ENCODE measurements around the gene LCMT1.

The LCMT1 gene

DNA sequence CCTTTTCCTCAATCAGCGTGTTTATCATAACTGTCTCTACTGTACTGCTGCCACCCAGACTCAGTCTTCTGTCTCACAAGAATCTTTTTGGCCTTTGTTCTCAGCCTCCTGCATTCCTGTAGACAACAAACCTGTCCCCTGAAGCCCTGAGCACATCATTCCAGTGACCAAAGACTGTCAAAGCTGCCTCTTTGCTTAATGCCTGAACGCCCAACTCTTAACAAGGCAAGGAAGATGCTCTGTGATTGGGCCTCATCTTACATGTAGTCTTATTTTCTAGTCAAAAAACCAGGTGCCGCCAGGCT lies 75.9 kb downstream of the LCMT1 start:
- Histone ChIP-seq H3K4me3 (replicated peaks; ENCODE audit: insufficient read depth, low read length) (no peak overlapping the region), H3K27me3 (ENCODE audit: insufficient read depth, poor library complexity, severe bottlenecking) (no peaks in the 10 kb centered on the region), H3K27ac (replicated peaks) (no peak overlapping the region)
- DNase-seq (ENCODE audit: low read depth in 1 of 2, low spot score in 1 of 2): no peak
- TF ChIP-seq, protein P1, sequence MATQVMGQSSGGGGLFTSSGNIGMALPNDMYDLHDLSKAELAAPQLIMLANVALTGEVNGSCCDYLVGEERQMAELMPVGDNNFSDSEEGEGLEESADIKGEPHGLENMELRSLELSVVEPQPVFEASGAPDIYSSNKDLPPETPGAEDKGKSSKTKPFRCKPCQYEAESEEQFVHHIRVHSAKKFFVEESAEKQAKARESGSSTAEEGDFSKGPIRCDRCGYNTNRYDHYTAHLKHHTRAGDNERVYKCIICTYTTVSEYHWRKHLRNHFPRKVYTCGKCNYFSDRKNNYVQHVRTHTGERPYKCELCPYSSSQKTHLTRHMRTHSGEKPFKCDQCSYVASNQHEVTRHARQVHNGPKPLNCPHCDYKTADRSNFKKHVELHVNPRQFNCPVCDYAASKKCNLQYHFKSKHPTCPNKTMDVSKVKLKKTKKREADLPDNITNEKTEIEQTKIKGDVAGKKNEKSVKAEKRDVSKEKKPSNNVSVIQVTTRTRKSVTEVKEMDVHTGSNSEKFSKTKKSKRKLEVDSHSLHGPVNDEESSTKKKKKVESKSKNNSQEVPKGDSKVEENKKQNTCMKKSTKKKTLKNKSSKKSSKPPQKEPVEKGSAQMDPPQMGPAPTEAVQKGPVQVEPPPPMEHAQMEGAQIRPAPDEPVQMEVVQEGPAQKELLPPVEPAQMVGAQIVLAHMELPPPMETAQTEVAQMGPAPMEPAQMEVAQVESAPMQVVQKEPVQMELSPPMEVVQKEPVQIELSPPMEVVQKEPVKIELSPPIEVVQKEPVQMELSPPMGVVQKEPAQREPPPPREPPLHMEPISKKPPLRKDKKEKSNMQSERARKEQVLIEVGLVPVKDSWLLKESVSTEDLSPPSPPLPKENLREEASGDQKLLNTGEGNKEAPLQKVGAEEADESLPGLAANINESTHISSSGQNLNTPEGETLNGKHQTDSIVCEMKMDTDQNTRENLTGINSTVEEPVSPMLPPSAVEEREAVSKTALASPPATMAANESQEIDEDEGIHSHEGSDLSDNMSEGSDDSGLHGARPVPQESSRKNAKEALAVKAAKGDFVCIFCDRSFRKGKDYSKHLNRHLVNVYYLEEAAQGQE (IDR thresholded peaks at IDR 0.05; ENCODE audit: insufficient replicate concordance, low read depth): no peak
- TF ChIP-seq GABPA (IDR thresholded peaks at IDR 0.05; ENCODE audit: low read depth) (no peak), POLR2AphosphoS5 (IDR thresholded peaks at IDR 0.05; ENCODE audit: low read depth) (no peak), SPI1 (IDR thresholded peaks at IDR 0.05; ENCODE audit: borderline replicate concordance, low read depth) (no peak)
- TF ChIP-seq, protein P2, sequence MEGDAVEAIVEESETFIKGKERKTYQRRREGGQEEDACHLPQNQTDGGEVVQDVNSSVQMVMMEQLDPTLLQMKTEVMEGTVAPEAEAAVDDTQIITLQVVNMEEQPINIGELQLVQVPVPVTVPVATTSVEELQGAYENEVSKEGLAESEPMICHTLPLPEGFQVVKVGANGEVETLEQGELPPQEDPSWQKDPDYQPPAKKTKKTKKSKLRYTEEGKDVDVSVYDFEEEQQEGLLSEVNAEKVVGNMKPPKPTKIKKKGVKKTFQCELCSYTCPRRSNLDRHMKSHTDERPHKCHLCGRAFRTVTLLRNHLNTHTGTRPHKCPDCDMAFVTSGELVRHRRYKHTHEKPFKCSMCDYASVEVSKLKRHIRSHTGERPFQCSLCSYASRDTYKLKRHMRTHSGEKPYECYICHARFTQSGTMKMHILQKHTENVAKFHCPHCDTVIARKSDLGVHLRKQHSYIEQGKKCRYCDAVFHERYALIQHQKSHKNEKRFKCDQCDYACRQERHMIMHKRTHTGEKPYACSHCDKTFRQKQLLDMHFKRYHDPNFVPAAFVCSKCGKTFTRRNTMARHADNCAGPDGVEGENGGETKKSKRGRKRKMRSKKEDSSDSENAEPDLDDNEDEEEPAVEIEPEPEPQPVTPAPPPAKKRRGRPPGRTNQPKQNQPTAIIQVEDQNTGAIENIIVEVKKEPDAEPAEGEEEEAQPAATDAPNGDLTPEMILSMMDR (IDR thresholded peaks at IDR 0.05; ENCODE audit: insufficient read depth, low read length): no peak

DNA sequence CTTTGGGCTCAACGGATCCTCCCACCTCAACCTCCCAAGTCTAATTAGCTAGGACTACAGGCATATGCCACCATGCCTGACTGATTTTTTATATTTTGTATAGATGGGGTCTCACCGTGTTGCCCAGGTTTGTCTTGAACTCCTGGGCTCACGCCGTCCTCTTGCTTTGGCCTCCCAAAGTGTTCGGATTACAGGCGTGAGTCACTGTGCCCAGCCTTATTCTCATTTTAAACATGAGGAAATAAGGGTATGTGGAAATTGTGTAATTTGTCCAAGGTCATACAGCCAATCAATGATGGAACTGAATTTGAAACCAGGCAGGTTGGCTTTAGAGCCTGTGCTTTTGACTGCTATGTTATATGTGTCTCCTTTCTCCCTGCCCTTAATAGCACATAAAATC lies 77.8 kb downstream of the LCMT1 start:
- H3K27me3 ChIP-seq (ENCODE audit: insufficient read depth, poor library complexity, severe bottlenecking): no peaks in the 10 kb centered on the region
- no peak overlapping the region for H3K27ac ChIP-seq (replicated peaks)
- TF ChIP-seq SPI1 (IDR thresholded peaks at IDR 0.05; ENCODE audit: borderline replicate concordance, low read depth): no peak
- no peak for TF ChIP-seq GABPA (IDR thresholded peaks at IDR 0.05; ENCODE audit: low read depth)
- TF ChIP-seq, protein P2 (IDR thresholded peaks at IDR 0.05; ENCODE audit: insufficient read depth, low read length): no peak
- TF ChIP-seq, protein P1 (IDR thresholded peaks at IDR 0.05; ENCODE audit: insufficient replicate concordance, low read depth): no peak
- TF ChIP-seq POLR2AphosphoS5 (IDR thresholded peaks at IDR 0.05; ENCODE audit: low read depth): no peak
- no peak overlapping the region for H3K4me3 ChIP-seq (replicated peaks; ENCODE audit: insufficient read depth, low read length)
- DNase-seq (ENCODE audit: low read depth in 1 of 2, low spot score in 1 of 2): no peak

DNA sequence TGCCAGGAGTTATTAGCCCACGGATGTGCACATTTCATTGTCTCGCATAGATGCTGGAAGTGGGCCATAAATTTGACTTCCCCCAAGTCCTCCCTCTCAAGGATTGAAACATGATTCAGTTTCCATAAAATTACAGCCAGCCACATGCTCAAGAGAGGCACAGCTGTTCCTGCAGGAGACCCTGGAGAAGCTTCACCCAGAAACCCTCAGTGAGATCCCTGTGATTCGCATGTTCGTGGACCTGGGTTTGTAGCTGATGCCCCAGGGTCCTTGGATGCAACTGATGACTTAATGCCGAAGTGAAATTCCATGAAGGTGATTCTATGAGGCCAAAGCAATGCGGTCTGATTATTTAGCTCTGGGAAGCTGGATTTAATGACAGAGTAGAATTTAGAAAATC lies 80.6 kb downstream of the LCMT1 start:
- H3K27ac ChIP-seq (replicated peaks): no peak overlapping the region
- TF ChIP-seq SPI1 (IDR thresholded peaks at IDR 0.05; ENCODE audit: borderline replicate concordance, low read depth): no peak
- no peak for TF ChIP-seq POLR2AphosphoS5 (IDR thresholded peaks at IDR 0.05; ENCODE audit: low read depth)
- TF ChIP-seq, protein P1 (IDR thresholded peaks at IDR 0.05; ENCODE audit: insufficient replicate concordance, low read depth): no peak
- TF ChIP-seq, protein P2 (IDR thresholded peaks at IDR 0.05; ENCODE audit: insufficient read depth, low read length): no peak
- no peak for TF ChIP-seq GABPA (IDR thresholded peaks at IDR 0.05; ENCODE audit: low read depth)
- no peaks in the 10 kb centered on the region for H3K27me3 ChIP-seq (ENCODE audit: insufficient read depth, poor library complexity, severe bottlenecking)
- DNase-seq (ENCODE audit: low read depth in 1 of 2, low spot score in 1 of 2): no peak
- H3K4me3 ChIP-seq (replicated peaks; ENCODE audit: insufficient read depth, low read length): no peak overlapping the region
